GM18519 (cell line): ENCODE measurements around the gene TMEM209.
"Not testable (repeated sequence)": the region's sequence is repeated elsewhere in the genome, so short reads cannot be mapped to it uniquely, and the experiment has no call there.

Experiments
- ATAC-seq: cut with Tn5 transposase; IDR thresholded peaks from one replicate; pipeline ENCODE4 v1.9.1; 2021; ENCODE audit warnings: mild to moderate bottlenecking, moderate library complexity; ENCODE audit not compliant: unreplicated experiment, low FRiP score

Gene TMEM209

DNA sequence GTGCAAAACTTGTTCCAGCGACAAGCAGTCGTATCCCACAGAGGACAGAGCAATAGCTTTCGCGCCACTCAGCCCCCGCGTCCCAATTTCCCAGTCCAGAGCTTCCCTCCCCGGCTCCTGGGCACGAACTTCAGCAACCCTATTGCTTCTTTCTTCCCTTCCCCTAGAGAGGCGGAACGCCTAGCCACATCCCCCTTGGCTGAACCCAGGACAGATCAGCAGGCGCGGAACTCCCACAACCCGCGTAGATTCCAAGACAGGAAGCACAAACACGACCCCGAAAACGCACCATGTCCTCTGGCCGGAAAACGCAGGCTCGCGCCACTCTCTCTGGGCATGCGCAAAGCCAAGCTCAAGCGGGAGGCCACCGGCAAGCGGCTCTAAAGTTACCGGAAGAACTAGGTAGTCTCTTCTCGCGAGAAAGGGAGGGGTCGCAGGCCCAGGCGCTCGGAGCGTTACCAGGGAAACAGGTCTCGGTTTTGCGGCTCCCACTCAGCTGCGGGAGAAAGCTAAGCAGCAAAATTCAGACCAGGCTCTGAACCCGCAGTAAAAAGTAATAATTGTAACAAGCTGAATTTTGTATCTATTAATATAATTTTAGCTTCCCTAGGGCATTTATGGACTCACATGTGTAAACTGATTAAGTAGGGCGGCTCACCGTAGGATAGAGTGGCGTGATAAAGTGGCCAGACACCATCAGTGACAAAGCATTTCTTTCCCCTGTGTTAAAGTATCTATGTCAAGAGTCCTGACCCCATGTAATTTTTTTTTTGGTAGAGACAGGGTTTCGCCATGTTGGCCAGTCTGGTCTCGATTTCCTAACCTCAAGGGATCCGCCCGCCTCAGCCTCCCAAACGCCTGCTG lies at the start of gene TMEM209:
TSS of gene TMEM209 (minus strand) at position 323 of the 864 bp plus-strand sequence. CDS start at position 292, 31 bp downstream.
- ATAC-seq, result peak; percentile 93

DNA sequence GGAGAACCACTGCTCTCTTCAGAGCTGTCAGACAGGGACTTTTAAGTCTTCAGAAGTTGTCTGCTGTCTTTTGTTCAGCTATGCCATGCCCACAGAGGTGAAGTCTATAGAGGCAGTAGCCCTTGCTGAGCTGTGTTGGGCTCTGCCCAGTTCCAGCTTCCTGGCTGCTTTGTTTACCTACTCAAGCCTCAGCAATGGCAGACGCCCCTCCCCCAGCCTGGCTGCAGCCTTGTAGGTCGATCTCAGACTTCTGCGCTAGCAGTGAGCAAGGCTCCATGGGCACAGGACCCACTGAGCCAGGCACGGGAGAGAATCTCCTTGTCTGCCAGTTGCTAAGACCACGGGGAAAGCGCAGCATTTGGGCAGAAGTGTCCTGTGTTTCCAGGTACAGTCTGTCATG lies 49.3 kb upstream of the TMEM209 start:
- ATAC-seq, result no peak

DNA sequence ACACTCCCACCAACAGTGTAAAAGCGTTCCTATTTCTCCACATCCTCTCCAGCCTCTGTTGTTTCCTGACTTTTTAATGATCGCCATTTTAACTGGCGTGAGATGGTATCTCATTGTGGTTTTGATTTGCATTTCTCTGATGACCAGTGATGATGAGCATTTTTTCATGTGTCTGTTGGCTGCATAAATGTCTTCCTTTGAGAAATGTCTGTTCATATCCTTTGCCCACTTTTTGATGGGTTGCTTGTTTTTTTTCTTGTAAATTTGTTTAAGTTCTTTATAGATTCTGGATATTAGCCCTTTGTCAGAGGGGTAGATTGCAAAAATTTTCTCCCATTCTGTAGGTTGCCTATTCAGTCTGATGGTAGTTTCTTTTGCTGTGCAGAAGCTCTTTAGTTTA lies 44.4 kb upstream of the TMEM209 start:
- not testable (repeated sequence) for ATAC-seq

DNA sequence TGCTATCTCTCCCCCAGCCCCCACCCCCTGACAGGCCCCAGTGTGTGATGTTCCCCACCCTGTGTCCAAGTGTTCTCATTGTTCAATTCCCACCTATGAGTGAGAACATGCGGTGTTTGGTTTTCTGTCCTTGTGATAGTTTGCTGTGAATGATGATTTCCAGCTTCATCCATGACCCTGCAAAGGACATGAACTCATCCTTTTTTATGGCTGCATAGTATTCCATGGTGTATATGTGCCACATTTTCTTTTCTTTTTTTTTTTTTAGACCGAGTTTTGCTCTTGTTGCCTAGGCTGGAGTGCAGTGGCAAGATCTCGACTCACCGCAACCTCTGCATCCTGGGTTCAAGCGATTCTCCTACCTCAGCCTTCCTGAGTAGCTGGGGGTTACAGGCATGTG lies 43.6 kb upstream of the TMEM209 start:
- not testable (repeated sequence) for ATAC-seq

DNA sequence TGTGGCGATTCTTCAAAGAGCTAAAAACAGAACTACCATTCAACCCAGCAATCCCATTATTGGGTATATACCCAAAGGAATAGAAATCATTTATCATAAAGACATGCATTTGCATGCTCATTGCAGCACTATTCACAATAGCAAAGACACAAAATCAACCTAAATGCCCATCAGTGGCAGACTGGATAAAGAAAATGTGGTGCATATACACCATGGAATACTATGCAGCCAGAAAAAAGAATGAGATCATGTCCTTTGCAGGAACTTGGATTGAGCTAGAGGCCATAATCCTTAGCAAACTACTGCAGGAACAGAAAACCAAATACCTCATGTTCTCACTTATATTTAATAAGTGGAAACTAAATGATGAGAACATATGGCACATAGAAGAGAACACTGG lies 41.3 kb upstream of the TMEM209 start:
- not testable (repeated sequence) for ATAC-seq

DNA sequence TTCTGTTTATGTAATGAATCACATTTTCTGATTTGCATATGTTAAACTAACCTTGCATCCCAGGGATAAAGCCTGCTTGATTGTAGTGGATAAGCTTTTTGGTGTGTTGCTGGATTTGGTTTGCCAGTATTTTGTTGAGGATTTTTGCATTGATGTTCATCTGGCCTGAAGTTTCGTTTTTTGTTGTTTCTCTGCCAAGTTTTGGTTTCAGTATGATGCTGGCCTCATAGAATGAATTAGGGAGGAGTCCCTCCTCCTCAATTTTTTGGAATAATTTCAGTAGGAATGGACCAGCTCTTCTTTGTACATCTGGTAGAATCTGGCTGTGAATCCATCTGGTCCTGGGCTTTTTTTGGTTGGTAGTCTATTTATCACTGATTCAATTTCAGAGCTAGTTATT lies 38.3 kb upstream of the TMEM209 start:
- ATAC-seq, result not testable (repeated sequence)

DNA sequence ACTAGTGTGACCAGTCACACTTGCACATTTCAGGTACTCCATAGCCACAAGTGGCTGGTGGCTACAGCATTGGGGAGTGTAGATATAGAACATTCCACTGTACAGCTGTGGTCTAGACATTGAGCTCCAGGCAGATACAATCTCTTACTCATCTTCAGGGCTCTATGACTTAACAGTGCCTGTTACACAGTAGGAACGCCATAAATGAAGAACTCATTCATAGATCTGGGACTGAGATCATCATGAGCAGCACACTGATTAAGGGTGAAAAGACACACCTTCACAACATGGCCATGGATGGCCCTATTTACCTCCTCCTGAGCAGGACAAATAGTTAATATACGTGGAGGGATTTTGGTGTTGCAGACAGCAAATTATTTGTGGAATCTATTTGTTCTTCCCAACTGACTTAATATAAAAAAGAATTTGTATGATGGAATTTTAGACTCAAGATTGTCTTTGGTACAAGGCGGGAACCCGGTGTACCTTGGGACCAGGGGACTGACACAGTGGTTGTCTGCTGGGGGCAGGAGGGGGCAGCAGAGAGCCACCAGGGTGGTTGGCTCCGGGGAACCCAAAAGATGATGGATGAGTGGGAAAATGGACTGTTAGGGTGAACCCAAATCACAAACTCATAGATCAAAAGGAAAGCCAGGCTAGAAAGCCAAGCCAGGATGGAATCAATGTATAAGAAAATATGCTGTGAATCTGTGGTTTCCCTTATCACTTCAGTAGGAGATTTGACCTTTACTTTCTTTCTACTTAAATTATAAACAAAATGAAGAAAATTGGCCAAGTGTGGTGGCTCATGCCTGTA lies 37.2 kb upstream of the TMEM209 start:
- ATAC-seq, result no peak

DNA sequence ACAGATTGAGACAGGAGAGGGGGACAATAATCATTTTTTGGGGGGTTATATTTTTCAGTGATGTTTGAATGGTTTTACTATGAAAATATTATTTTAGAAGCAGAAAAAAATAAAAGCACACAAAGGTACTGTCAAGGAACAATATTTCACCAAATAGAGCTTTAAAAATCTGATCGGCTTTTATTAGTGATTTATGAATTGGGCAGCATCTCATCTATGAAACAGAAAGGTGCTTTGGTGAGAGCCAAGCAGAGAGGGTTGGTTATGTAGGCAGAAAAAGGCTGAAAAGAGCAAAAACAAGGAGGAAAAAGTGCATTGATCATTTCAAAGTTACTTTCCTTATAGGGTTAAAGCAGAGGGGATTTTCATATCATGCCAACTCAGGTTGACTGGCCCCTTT lies 35.0 kb upstream of the TMEM209 start:
- ATAC-seq, result no peak

DNA sequence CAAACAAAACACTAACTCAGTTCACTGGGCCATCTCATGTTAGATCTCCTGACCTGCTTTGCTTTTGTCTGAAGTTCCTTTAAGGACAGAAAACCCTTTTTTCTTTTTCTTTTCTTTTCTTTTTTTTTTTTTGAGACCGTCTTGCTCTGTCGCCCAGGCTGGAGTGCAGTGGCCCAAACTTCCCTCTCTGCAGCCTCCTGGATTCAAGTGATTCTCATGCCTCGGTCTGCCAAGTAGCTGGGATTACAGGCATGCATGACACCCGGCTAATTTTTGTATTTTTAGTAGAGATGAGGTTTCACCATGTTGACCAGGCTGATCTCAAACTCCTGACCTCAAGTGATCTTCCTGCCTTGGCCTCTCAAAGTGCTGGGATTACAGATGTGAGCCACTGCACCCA lies 31.2 kb upstream of the TMEM209 start:
- ATAC-seq, result not testable (repeated sequence)

DNA sequence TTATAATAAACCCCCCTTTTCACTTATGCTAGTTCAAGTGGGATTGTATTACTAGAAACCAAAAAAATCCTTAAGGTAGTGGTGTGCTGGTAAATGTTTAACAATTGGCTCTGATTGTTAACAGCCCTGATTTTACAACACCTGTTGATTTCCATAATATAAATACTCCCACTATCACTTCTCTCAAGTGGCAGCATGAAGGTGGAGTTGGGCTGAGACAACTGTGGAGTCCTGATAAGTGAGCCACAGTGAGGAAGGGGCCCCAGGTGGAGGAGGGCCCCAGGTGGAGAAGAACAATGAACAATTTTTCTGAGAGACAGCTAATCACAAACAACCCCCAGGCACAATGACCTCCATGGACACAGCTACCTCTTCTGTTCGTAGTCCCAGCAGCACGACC lies 28.9 kb upstream of the TMEM209 start:
- no peak for ATAC-seq

DNA sequence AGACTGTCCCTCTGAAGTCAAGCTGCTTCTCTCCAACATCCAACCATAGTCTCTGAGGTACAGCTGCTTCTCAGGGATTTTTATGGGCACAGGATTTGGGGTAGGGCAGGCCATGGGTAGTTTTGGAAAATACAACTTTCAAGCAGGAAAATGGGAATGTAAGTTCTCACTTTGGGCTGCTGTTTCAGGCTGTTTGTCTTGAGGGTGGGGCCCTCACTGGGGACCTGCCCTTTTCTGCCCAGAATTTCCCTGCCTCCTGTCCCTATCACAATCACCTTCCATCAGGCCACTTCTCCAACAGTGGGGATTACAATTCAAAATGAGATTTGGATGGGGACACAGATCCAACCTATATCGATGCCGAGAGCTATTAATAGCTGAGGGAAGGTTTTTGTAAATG lies 27.0 kb upstream of the TMEM209 start:
- ATAC-seq, result no peak

DNA sequence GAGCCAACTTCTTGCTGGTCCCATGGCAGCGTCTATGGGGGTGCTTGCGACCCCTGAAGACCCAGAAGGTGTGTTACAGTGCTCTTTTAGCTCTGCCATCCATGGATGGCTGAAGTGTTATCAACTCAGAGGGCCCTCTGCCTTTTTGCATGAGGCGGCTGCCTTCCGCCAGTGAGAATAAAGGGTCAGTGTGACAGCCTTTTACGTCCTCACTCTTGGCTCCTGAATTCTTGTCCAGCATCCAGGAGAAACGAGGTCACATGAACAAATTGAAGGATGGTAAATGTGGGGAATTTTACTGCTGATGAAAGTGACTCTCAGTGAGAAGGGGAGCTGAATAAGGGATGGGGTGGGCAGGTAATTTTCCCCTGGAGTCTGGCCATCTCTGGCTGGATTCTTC lies 26.6 kb upstream of the TMEM209 start:
- ATAC-seq, result no peak

DNA sequence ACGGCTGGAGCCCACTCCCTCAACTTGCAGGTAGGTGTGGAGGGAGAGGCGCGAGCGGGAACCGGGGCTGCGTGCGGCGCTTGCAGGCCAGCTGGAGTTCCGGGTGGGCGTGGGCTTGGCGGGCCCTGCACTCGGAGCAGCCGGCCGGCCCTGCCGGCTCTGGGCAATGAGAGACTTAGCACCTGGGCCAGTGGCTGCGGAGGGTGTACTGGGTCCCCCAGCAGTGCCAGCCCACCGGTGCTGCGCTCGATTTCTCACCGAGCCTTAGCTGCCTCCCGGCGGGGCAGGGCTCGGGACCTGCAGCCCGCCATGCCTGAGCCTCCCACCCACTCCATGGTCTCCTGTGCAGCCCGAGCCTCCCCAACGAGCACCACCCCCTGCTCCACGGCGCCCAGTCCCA lies 24.8 kb upstream of the TMEM209 start:
- not testable (repeated sequence) for ATAC-seq

DNA sequence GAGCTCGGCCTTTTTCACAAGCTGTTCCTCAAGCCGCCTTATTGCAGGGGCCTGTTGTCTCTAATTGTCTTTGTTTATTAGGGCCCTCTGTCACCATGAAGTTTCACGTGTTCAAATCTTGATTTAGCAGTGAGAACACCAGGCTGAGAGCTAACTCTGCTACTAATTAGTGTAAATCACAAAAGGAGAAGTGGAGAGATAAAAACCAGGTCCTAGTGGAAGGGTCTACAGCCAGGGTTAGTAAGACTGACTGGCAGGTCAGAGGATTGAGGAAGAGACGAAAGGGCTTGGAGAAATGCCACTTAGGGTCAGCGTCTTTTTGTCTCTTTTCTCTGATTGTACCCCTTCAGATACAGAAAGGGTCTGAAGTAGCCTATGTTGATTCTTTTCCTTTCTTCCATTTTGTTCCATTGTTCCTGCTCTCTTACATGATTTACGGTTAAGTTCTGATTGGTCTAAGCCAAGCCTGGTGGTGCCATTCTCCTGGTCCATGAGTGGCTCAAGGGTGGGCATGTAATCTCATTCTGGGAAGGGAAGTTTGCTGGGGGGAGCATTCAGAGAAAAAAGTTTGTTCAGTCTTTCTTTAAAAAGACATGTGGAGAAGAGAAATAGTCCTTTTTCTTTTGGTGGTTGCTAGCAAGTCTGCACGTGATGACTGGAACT lies 23.8 kb upstream of the TMEM209 start:
- no peak for ATAC-seq

DNA sequence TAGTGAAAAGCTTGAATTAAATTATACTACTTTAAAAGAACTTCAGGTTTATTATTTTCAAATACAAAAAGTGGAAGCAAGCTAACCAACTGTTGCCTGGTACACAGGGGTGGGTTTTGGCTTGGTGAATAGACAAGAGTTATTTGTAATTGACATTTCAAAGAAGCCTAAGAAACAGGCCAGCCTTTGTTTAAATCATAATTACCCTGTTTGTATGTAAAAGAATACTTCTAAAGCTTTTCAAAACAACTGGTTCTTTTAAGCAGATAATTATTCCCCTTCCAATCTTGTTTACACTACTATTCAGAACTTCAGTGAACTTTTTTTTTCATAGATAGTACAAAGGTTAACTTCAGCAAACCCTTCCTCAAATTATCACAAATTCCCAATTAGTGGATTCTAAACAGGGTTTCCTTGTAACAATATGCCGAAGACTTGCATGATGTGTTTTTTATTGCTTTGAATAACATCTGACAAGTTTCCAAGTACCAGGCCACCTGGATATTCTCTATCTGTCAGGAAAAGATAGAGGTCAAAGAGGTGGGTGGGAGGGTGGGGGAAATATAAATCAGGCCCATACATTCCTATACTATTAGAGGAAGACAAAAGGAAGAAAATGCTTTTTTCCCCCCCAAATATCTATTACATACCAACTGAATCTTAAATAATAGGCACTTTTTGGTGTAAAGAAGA lies 22.8 kb upstream of the TMEM209 start:
- no peak for ATAC-seq

DNA sequence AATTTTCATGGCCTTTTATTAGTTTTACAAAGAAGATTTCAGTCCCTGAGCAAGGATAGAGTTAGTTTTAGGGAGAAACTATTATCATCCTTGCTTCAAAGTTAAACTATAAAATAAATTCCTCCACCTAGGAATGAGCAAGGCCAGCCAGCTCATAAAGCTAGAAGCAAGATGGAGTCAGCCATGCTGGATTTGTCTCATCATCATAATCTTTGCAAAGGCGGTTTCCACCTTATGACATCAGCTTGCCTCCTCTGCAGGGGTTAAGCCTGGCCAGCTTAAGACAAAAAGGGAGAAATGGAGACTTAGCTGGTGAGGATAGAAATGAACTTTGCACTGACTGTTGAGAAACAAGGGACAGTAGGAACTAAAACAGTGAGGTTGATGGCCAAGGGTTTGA lies 21.1 kb upstream of the TMEM209 start:
- ATAC-seq, result no peak

DNA sequence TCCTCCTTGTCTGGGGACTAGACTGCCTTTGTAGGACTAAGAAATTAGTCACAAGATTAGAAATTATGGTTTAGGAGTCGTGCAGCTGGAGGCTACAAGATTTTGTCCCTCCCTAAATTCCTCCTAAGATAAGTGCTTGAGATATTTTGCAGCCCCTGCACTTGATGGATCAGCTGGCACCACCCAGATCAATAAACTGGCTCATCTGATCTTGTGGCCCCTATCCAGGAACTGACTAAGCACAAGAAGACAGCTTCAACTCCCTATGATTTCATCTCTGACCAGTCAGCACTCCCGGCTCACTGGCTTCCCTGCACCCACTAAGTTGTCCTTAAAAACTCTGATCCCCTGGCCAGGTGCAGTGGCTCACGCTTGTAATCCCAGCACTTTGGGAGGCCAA lies 19.7 kb upstream of the TMEM209 start:
- not testable (repeated sequence) for ATAC-seq

DNA sequence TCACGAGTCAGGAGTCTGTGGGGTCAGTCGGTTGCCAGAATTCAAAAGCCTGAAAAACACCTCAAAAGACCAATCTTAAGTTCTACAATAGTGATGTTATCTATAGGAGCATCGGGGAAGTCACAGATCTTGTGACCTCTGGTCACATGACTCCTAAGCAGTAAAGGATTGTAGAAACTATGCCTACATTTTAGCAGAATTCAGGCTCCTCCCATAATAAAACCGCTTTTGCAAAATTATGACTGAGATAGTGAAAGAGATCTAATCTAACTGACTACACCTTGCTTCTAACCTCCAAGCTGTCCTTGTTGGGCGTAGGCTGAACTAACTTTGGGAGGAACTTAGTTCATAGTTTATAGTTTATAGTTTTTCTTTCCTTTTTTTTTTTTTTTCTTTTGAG lies 19.0 kb upstream of the TMEM209 start:
- no peak for ATAC-seq

DNA sequence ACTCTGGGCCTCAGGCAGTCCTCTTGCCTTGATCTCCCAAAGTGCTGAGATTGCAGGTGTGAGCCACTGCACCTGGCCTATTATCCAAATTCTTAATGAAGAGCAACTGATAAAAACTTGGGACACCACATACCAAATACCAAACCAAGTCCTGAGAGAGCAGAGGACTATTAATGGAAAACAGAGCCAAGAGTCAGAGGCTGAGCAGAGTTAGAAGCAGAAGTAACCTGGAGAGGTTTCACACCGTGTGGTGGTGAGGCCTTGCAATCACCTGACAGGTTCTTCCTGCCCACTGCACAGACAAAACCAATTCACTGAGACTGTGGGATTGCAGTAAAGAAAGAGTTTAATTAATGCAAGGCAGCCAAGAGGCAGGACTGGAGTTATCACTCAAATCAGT lies 18.4 kb upstream of the TMEM209 start:
- ATAC-seq, result no peak

DNA sequence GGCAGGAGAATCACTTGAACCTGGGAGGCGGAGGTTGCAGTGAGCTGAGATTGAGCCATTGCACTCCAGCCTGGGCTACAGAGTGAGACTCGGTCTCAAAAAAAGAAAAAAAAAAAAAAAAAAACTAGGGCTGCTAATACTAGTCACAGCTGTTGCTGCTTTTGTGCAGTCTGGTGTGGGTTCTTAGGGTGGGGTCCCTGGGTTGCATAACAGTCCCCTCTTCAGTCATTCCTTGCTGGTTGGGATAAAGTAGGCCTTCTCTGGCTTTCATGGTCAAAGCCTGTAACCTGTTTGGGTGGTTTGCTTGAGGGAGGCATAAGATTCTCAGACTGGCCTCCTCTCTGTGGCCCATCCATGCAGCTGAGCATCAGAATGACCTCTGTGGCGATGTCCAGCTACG lies 16.5 kb upstream of the TMEM209 start:
- ATAC-seq, result no peak

DNA sequence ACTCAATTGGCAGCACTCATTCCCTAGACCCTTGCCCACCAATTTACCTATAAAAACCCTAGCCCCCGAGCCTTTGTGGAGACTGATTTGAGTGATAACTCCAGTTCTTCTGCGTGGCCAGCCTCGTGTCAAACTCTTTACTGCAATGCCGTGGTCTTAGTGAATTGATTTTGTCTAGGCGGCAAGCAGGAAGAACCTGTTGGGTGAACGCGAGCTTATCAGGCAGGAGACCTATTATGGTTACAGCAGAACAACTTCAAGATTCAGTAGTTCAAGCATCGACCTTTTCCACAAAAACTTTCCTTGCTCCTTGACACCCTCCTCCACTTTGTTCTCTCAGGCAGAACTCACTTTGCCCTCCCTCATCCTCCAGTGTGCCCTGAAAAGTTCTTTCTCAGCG lies 14.7 kb upstream of the TMEM209 start:
- ATAC-seq, result no peak
